ENCODE data around the gene ABTB1. TPM values are rescaled to one million over a fixed set of nuclear protein-coding genes. Genes with fewer than 3 reads are reported as not detected.

ABTB1 gene
- total and polyA plus RNA-seq, 2 donors (not counting 1 experiment from before 2014, with no cell fraction given): 11.8 to 15.5 TPM

GRCh38 chr3:127688416-127689265 is 15.9 kb downstream of the ABTB1 start:
- no peaks in the 10 kb centered on the region for H3K27me3 ChIP-seq (ENCODE audit: control insufficient read depth, insufficient read depth, low read length)
- TF ChIP-seq EZH2 (IDR thresholded peaks at IDR 0.05; ENCODE audit: low read length, missing control alignments): no peak
- no peak for TF ChIP-seq CTCF (conservative IDR thresholded peaks at IDR 0.05 in 1 of 2, IDR thresholded peaks at IDR 0.05 in 1 of 2; ENCODE audit: low read depth in 1 of 2, low read length in 2 of 2)
- no peaks in the 10 kb centered on the region for H4K20me1 ChIP-seq (ENCODE audit: control insufficient read depth, extremely low read depth, insufficient read depth, low read length)
- H3K4me2 ChIP-seq (ENCODE audit: extremely low read depth, insufficient read depth, low read length): peak overlapping the region; percentile 16
- no peak overlapping the region for H3K27ac ChIP-seq (ENCODE audit: insufficient read depth, low read length)
- H3K36me3 ChIP-seq (ENCODE audit: control insufficient read depth, insufficient read depth, low read length): peaks cover 6% of the 10 kb centered on the region
- no peaks in the 10 kb centered on the region for H3K9me3 ChIP-seq (ENCODE audit: control insufficient read depth, insufficient read depth, low read depth, low read length)
- no peaks in the 10 kb centered on the region for H3K79me2 ChIP-seq (ENCODE audit: control insufficient read depth, insufficient read depth, low read length)
- H3K9ac ChIP-seq (ENCODE audit: insufficient read depth, low read length): no peak overlapping the region
- H3K4me1 ChIP-seq (ENCODE audit: control insufficient read depth, extremely low read depth, insufficient read depth, low read length): peaks cover 27% of the 10 kb centered on the region
- no peak overlapping the region for H2AFZ ChIP-seq (ENCODE audit: low read length)
- H3K4me3 ChIP-seq (replicated peaks in 1 of 4; ENCODE audit: control extremely low read depth in 1 of 4, insufficient read depth in 1 of 4, low read depth in 3 of 4, low read length in 4 of 4): no peak overlapping the region
- DNase-seq (ENCODE audit: low read depth in 2 of 2): peak; percentile 55 to 67

GRCh38 chr3:127689266-127689860 is 16.6 kb downstream of the ABTB1 start:
- Histone ChIP-seq H3K4me2 (ENCODE audit: extremely low read depth, insufficient read depth, low read length) (no peak overlapping the region), H3K27ac (ENCODE audit: insufficient read depth, low read length) (peak overlapping the region; percentile 78), H3K4me1 (ENCODE audit: control insufficient read depth, extremely low read depth, insufficient read depth, low read length) (peaks cover 27% of the 10 kb centered on the region), H2AFZ (ENCODE audit: low read length) (no peak overlapping the region), H3K4me3 (replicated peaks in 1 of 4; ENCODE audit: control extremely low read depth in 1 of 4, insufficient read depth in 1 of 4, low read depth in 3 of 4, low read length in 4 of 4) (no peak overlapping the region), H3K27me3 (ENCODE audit: control insufficient read depth, insufficient read depth, low read length) (no peaks in the 10 kb centered on the region), H4K20me1 (ENCODE audit: control insufficient read depth, extremely low read depth, insufficient read depth, low read length) (no peaks in the 10 kb centered on the region), H3K9me3 (ENCODE audit: control insufficient read depth, insufficient read depth, low read depth, low read length) (no peaks in the 10 kb centered on the region), H3K9ac (ENCODE audit: insufficient read depth, low read length) (no peak overlapping the region), H3K79me2 (ENCODE audit: control insufficient read depth, insufficient read depth, low read length) (no peaks in the 10 kb centered on the region), H3K36me3 (ENCODE audit: control insufficient read depth, insufficient read depth, low read length) (peaks cover 6% of the 10 kb centered on the region)
- DNase-seq (ENCODE audit: low read depth in 2 of 2): peak in 1 of 2 donors; percentile 16
- TF ChIP-seq CTCF (conservative IDR thresholded peaks at IDR 0.05 in 1 of 2, IDR thresholded peaks at IDR 0.05 in 1 of 2; ENCODE audit: low read depth in 1 of 2, low read length in 2 of 2) (no peak), EZH2 (IDR thresholded peaks at IDR 0.05; ENCODE audit: low read length, missing control alignments) (no peak)

DNA sequence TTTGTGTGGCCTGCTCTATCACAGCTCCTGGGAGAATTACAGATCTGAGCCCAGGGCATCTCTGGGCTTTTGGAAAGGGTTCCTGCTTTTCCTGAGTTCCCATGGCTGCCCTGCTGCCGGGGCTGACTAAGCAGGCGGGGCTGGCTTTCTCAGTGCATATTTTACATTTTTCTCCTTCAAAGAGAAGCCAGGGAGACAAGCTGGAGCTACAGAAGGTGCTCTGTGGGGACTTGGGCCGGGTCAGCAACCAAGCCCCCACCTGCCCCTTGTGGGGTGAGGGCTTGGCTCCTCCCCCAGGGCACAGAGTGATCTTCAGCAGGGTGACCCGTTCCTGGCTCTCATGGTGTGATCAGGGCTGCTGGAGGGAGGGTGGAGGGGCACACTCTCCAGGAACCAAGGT is 17.4 kb downstream of the ABTB1 start:
- no peak overlapping the region for H2AFZ ChIP-seq (ENCODE audit: low read length)
- H3K27ac ChIP-seq (ENCODE audit: insufficient read depth, low read length): peak overlapping the region; percentile 78
- H3K4me3 ChIP-seq (replicated peaks in 1 of 4; ENCODE audit: control extremely low read depth in 1 of 4, insufficient read depth in 1 of 4, low read depth in 3 of 4, low read length in 4 of 4): no peak overlapping the region
- DNase-seq (ENCODE audit: low read depth in 2 of 2): peak; percentile 49 to 82
- peaks cover 9% of the 10 kb centered on the region for H3K36me3 ChIP-seq (ENCODE audit: control insufficient read depth, insufficient read depth, low read length)
- no peak overlapping the region for H3K9ac ChIP-seq (ENCODE audit: insufficient read depth, low read length)
- H3K27me3 ChIP-seq (ENCODE audit: control insufficient read depth, insufficient read depth, low read length): no peaks in the 10 kb centered on the region
- peak overlapping the region; percentile 65 for H3K4me2 ChIP-seq (ENCODE audit: extremely low read depth, insufficient read depth, low read length)
- no peaks in the 10 kb centered on the region for H3K79me2 ChIP-seq (ENCODE audit: control insufficient read depth, insufficient read depth, low read length)
- H4K20me1 ChIP-seq (ENCODE audit: control insufficient read depth, extremely low read depth, insufficient read depth, low read length): no peaks in the 10 kb centered on the region
- H3K4me1 ChIP-seq (ENCODE audit: control insufficient read depth, extremely low read depth, insufficient read depth, low read length): peaks cover 27% of the 10 kb centered on the region
- no peak for TF ChIP-seq EZH2 (IDR thresholded peaks at IDR 0.05; ENCODE audit: low read length, missing control alignments)
- TF ChIP-seq CTCF (conservative IDR thresholded peaks at IDR 0.05 in 1 of 2, IDR thresholded peaks at IDR 0.05 in 1 of 2; ENCODE audit: low read depth in 1 of 2, low read length in 2 of 2): no peak
- no peaks in the 10 kb centered on the region for H3K9me3 ChIP-seq (ENCODE audit: control insufficient read depth, insufficient read depth, low read depth, low read length)

Measured in fibroblast of lung (primary cell).